ENCODE measurements around the gene NGF. TPM values are rescaled to one million over a fixed set of nuclear protein-coding genes. Genes with fewer than 3 reads are reported as not detected.

The NGF gene
- total and polyA plus RNA-seq, 11 donors = 0.94 to 13.6 (median 2.9) TPM

- intact Hi-C loops (cut with DNase I) = loop anchor here in 1 of 10 donors (5.0 kb wide), 2 partner anchors 56 to 144 kb away; partner anchors contain the start of gene NGF
- peaks cover 0 to 6% (median 0%) of the 10 kb centered on the region in 9 donors for H3K36me3 ChIP-seq
- peaks cover 0 to 17% (median 5%) of the 10 kb centered on the region in 12 donors for H3K9me3 ChIP-seq
- H3K27ac ChIP-seq = no peak overlapping the region
- no peak overlapping the region for H3K4me3 ChIP-seq
- H3K4me1 ChIP-seq = peaks cover 0 to 35% (median 14%) of the 10 kb centered on the region in 12 donors
- no peaks in the 10 kb centered on the region for H3K27me3 ChIP-seq
- no peak for DNase-seq
- 96 to 100% (median 97%) methylated on average over 2 of the region's 2 CpGs for WGBS, 4 donors
- TF ChIP-seq CTCF (IDR thresholded peaks at IDR 0.05) = no peak
- TF ChIP-seq POLR2A (IDR thresholded peaks at IDR 0.05) = no peak
- ATAC-seq = no peak
Measured at GRCh38 chr1:115281143-115281542, 56.9 kb downstream of the NGF start.

DNA sequence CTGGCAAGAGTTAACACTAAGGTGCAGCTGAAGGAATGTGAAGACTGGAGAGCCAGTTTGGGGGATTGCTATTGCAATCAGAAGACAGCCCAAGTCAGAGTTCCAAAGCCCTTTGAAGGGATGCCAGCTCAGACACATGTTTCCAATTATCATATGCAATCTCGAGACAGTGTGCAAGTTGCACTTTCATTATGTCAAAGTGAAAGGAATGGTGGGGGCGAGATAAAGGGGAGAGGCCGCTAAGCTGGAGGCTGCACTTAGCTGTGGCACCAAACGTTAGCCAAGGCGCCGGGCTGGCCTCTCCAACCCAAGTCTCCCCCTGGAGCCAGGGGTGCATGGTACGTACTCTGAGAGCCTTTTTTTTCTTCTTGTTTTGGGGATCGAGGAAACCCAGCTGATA is 58.0 kb downstream of the NGF start:
- no peak for DNase-seq
- no peak for ATAC-seq
- WGBS, 4 donors = 74 to 91% (median 81%) methylated on average over 8 of the region's 8 CpGs
- peaks cover 0 to 38% (median 12%) of the 10 kb centered on the region in 12 donors for H3K4me1 ChIP-seq
- no peaks in the 10 kb centered on the region for H3K27me3 ChIP-seq
- peaks cover 0 to 18% (median 5%) of the 10 kb centered on the region in 12 donors for H3K9me3 ChIP-seq
- no peaks in the 10 kb centered on the region for H3K36me3 ChIP-seq
- H3K4me3 ChIP-seq = no peak overlapping the region
- TF ChIP-seq CTCF (IDR thresholded peaks at IDR 0.05) = no peak
- no peak for TF ChIP-seq POLR2A (IDR thresholded peaks at IDR 0.05)
- intact Hi-C loops (cut with DNase I) = loop anchor here in 1 of 10 donors (5.0 kb wide), 2 partner anchors 57 to 143 kb away; partner anchors contain the start of gene NGF
- H3K27ac ChIP-seq = peak overlapping the region in 1 of 12 donors; percentile 2

- DNase-seq (no peak), ATAC-seq (no peak)
- intact Hi-C loops (cut with DNase I) = loop anchor here in 6 of 10 donors (5.0 to 10.0 kb wide), 6 partner anchors 57 to 314 kb away; partner anchors contain the start of gene NGF (in 1 of the 6)
- Histone ChIP-seq H3K27me3 (no peaks in the 10 kb centered on the region), H3K9me3 (peaks cover 0 to 18% (median 5%) of the 10 kb centered on the region in 12 donors), H3K4me3 (no peak overlapping the region), H3K4me1 (peaks cover 0 to 32% (median 8%) of the 10 kb centered on the region in 12 donors), H3K36me3 (no peaks in the 10 kb centered on the region), H3K27ac (peak overlapping the region in 6 of 12 donors; percentile 4 to 46 (median 28))
- TF ChIP-seq POLR2A (IDR thresholded peaks at IDR 0.05) (no peak), CTCF (IDR thresholded peaks at IDR 0.05) (no peak)
- WGBS, 4 donors = 73 to 76% (median 75%) methylated on average over 3 of the region's 3 CpGs
Measured at GRCh38 chr1:115278211-115278610, 59.8 kb downstream of the NGF start.

- Histone ChIP-seq H3K27ac (peak overlapping the region in 2 of 12 donors; percentile 4 to 28), H3K9me3 (peaks cover 0 to 18% (median 5%) of the 10 kb centered on the region in 12 donors), H3K36me3 (no peaks in the 10 kb centered on the region), H3K27me3 (no peaks in the 10 kb centered on the region), H3K4me3 (no peak overlapping the region), H3K4me1 (peaks cover 0 to 23% (median 1%) of the 10 kb centered on the region in 12 donors)
- DNase-seq (no peak), ATAC-seq (peak in 2 of 4 donors; percentile 17 to 41)
- WGBS, 4 donors = 57 to 76% (median 66%) methylated on average over 2 of the region's 2 CpGs
- intact Hi-C loops (cut with DNase I) = loop anchor here in 6 of 10 donors (5.0 to 10.0 kb wide), 6 partner anchors 58 to 315 kb away; partner anchors contain the start of gene NGF (in 1 of the 6)
- TF ChIP-seq CTCF (IDR thresholded peaks at IDR 0.05) (no peak), POLR2A (IDR thresholded peaks at IDR 0.05) (no peak)
Measured at GRCh38 chr1:115277276-115277675, 60.8 kb downstream of the NGF start.

Measured in heart left ventricle (tissue), 16 donors.